ENCODE measurements around the gene SMURF2. TPM values are rescaled to one million over a fixed set of nuclear protein-coding genes. Genes with fewer than 3 reads are reported as not detected.

SMURF2 gene
- total RNA-seq, 1 donor from 2014 or later: 45.6 TPM

DNA sequence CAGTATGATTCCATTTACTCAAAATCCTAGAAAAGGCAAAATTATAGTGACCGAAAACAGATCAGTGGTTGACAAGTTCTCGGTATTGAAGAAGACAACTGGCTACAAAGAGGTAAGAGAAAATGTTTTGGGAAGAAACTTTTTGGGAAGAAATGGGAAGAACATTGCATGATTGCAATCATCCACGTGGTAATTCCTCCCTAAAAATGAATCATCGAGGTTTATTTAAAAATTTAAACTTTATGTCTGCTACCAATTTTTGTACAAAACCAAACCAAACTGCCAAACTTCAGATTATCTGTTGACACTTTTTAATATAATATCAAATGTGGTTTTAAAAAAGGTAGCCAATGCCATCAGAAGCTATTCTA, 8.1 kb downstream of the SMURF2 start:
- DNase-seq (ENCODE audit: low read depth): no peak
- H3K36me3 ChIP-seq (ENCODE audit: control insufficient read depth, insufficient read depth, low read length): no peaks in the 10 kb centered on the region
- no peak overlapping the region for H3K4me3 ChIP-seq (ENCODE audit: low read depth, low read length)

DNA sequence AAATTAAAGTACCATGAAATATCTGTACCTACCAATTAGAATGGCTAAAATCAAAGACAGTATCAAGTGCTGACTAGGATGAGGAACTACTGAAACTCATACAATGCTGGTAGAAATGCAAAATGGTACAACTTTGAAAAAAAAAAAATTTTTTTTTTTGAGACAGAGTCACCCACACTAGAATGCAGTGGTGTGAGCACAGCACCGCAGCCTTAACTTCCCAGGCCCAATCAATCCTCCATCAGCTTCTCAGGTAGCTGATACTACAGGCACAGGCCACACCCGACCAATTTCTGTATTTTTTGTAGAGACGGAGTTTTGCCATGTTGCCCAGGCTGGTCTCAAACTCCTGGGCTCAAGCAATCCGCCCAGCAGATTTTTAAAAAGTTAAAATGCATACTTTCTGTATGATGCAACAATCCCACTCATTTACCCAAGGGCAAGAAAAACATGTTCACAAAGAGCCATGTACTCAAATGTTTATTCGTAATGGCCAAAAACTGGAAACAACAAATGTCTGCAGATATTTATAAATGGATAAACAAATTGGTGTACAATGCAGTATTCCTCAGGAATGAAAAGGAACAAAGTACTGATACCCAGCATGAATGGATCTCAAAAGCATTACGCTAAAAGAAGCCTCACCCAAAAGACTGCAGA, 8.7 kb downstream of the SMURF2 start:
- Histone ChIP-seq H3K36me3 (ENCODE audit: control insufficient read depth, insufficient read depth, low read length) (no peaks in the 10 kb centered on the region), H3K4me3 (ENCODE audit: low read depth, low read length) (no peak overlapping the region), H3K27me3 (ENCODE audit: control insufficient read depth, insufficient read depth, low read length) (no peaks in the 10 kb centered on the region)
- no peak for DNase-seq (ENCODE audit: low read depth)
- TF ChIP-seq, protein P1, sequence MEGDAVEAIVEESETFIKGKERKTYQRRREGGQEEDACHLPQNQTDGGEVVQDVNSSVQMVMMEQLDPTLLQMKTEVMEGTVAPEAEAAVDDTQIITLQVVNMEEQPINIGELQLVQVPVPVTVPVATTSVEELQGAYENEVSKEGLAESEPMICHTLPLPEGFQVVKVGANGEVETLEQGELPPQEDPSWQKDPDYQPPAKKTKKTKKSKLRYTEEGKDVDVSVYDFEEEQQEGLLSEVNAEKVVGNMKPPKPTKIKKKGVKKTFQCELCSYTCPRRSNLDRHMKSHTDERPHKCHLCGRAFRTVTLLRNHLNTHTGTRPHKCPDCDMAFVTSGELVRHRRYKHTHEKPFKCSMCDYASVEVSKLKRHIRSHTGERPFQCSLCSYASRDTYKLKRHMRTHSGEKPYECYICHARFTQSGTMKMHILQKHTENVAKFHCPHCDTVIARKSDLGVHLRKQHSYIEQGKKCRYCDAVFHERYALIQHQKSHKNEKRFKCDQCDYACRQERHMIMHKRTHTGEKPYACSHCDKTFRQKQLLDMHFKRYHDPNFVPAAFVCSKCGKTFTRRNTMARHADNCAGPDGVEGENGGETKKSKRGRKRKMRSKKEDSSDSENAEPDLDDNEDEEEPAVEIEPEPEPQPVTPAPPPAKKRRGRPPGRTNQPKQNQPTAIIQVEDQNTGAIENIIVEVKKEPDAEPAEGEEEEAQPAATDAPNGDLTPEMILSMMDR (IDR thresholded peaks at IDR 0.05; ENCODE audit: insufficient read depth, low read length, poor library complexity, severe bottlenecking): no peak

More for the DNA sequence above, 8.1 kb downstream of the SMURF2 start:
- TF ChIP-seq, protein P1 (IDR thresholded peaks at IDR 0.05; ENCODE audit: insufficient read depth, low read length, poor library complexity, severe bottlenecking): no peak
- H3K27me3 ChIP-seq (ENCODE audit: control insufficient read depth, insufficient read depth, low read length): no peaks in the 10 kb centered on the region

DNA sequence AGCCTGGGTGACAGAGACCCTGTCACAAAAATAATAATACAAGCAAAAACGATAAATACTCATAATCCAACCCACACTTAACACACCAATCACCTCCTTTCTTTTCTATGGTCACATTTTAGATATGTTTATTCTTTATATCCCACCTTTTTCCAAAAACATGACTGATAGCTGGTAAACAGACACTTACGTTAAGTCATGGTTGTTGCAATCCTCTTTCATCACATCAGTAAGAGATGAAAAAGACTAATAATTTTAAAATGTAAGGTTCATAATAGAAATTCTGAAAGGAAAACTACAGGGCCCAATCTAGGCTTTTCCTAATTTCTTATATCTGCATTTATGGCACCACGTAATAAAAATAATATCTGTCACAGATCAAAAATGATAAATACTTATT, 10.2 kb downstream of the SMURF2 start:
- no peaks in the 10 kb centered on the region for H3K36me3 ChIP-seq (ENCODE audit: control insufficient read depth, insufficient read depth, low read length)
- no peak for DNase-seq (ENCODE audit: low read depth)
- H3K27me3 ChIP-seq (ENCODE audit: control insufficient read depth, insufficient read depth, low read length): no peaks in the 10 kb centered on the region
- TF ChIP-seq, protein P1 (IDR thresholded peaks at IDR 0.05; ENCODE audit: insufficient read depth, low read length, poor library complexity, severe bottlenecking): no peak
- no peak overlapping the region for H3K4me3 ChIP-seq (ENCODE audit: low read depth, low read length)

DNA sequence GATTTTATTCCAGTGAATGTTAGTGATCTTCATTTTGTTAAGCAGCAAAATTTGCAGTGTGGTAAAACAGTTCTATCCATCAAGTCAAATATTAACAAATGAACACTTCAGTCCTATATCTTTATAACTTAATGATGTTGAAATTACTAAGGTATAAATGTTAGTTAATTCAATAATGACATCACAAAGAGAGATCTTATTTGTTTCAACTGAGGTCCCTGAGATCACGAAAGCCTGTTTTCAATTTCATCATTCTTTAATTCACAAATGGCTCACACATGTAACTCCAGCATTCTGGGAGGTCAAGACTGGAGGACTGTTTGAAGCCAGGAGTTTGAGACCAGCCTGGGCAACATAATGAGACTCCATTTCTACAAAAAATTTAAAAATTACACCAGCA, 13.9 kb downstream of the SMURF2 start:
- H3K4me3 ChIP-seq (ENCODE audit: low read depth, low read length): no peak overlapping the region
- H3K36me3 ChIP-seq (ENCODE audit: control insufficient read depth, insufficient read depth, low read length): no peaks in the 10 kb centered on the region
- no peak for DNase-seq (ENCODE audit: low read depth)
- H3K27me3 ChIP-seq (ENCODE audit: control insufficient read depth, insufficient read depth, low read length): no peaks in the 10 kb centered on the region
- TF ChIP-seq, protein P1 (IDR thresholded peaks at IDR 0.05; ENCODE audit: insufficient read depth, low read length, poor library complexity, severe bottlenecking): no peak

DNA sequence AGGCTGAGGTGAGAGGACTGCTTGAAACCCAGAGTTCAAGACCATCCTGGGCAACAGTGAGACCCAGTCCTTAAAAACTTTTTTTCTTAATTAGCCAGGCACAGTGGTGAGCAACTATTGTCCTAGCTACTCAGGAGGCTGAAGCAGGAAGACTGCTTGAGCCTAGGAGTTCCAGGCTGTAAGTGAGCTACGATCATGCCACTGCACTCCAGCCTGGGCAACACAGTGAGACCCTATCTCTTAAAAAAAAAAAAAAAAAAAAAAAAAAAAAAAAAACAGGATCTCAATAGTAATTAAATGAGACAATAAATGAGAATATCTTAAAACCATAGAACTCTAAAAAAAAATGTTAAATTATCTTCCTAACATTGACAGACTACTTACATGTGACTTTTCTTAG, 14.3 kb downstream of the SMURF2 start:
- no peak overlapping the region for H3K4me3 ChIP-seq (ENCODE audit: low read depth, low read length)
- no peaks in the 10 kb centered on the region for H3K27me3 ChIP-seq (ENCODE audit: control insufficient read depth, insufficient read depth, low read length)
- TF ChIP-seq, protein P1 (IDR thresholded peaks at IDR 0.05; ENCODE audit: insufficient read depth, low read length, poor library complexity, severe bottlenecking): no peak
- DNase-seq (ENCODE audit: low read depth): no peak
- H3K36me3 ChIP-seq (ENCODE audit: control insufficient read depth, insufficient read depth, low read length): no peaks in the 10 kb centered on the region

DNA sequence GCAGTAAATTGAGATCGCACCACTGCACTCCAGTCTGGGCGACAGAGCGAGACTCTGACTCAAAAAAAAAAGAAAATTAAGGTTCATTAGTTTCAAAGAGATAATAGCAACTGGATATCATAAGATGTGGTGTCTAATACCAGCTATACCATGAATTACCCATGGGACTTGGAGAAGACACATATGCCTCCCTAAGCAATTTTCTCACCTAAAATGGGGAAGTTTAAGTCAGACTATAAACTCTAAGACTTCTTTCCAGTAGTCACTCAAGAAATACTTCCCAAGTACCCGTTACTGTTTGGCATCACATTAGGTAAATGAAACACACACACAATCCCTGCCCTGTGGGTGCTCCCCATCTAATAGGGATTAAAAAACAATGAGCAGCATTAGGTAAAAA, 22.6 kb downstream of the SMURF2 start:
- TF ChIP-seq, protein P1 (IDR thresholded peaks at IDR 0.05; ENCODE audit: insufficient read depth, low read length, poor library complexity, severe bottlenecking): no peak
- Histone ChIP-seq H3K27me3 (ENCODE audit: control insufficient read depth, insufficient read depth, low read length) (no peaks in the 10 kb centered on the region), H3K36me3 (ENCODE audit: control insufficient read depth, insufficient read depth, low read length) (no peaks in the 10 kb centered on the region), H3K4me3 (ENCODE audit: low read depth, low read length) (no peak overlapping the region)
- no peak for DNase-seq (ENCODE audit: low read depth)

Data from kidney epithelial cell (primary cell).